Stimulated activated naive CD4-positive, alpha-beta T cell (primary cell): Measurements from ENCODE around the gene MGME1.

Experiments
- DNase-seq, 6 experiments: peaks; one replicate each; lab custom pipeline; 2025; lab: John Stamatoyannopoulos, UW

Gene MGME1, protein sequence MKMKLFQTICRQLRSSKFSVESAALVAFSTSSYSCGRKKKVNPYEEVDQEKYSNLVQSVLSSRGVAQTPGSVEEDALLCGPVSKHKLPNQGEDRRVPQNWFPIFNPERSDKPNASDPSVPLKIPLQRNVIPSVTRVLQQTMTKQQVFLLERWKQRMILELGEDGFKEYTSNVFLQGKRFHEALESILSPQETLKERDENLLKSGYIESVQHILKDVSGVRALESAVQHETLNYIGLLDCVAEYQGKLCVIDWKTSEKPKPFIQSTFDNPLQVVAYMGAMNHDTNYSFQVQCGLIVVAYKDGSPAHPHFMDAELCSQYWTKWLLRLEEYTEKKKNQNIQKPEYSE

DNA sequence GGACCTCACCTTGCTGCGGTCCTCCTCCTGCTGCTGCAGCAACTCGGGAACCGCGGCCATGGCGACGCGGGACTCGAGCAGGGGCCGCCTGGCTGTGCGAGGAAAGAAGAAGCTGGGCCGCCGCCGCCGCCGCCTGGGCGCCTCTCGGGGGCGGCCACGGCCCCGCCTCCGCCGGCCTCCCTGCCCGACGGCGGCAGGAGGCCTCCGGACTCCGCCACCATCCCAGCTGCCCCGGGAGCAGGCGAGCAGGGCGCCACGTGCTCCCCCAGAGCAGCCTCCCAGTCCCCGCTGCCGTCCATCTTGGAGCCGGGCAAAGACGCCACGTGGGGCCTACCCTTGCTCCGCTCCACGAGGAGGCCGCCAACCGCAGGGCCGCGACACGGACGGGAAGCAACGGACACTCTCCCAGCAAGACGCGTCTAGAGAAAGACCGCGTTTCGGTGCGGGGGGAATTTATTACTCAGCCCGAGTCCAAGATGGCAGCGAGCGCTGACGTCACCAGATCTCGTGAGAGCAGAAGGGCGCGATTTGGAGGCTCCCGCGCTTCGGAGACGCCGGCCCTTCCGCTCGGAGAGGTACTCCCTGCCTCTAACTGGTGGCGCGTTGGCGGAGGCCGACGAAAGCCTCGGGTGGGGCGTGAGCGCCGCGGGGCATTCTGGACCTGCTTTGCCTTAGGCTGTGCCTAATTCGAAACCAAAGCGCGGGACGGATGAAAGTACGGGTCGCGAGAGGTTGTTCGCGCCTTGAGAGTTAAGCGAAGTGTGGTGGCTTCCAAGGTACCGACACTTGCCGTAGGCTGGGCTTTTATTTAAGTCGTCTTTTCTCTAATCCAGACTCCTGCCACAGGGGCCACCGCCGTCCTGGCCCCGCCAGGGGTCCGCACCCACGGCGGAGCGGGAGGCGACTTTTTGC lies at the start of gene MGME1, which contains the start of gene SNX5:
MGME1 (plus strand) TSS at position 653 of the 912 bp plus-strand sequence. CDS start 842 bp downstream, outside the sequence.
SNX5 (minus strand) TSS at position 429 of the 912 bp plus-strand sequence; CDS start at position 60, 369 bp downstream.
- DNase-seq, result peak; percentile 97 to 98 (median 98)

DNA sequence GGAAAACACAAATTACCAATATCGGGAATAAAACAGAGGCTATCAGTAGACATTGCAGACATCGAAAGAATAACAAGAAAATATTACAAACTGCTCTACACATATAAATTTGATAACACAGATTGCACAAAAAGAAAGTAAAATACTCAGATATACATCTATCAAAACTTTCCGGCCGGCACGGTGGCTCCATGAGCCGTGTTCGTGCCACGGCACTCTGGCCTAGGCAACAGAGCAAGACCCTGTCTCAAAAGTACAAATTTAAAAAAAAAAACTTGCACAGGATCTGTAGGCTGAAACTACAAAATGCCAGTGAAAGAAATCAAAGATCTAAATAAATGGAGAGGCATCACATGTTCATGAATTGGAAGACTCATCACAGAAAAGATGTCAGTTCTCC lies 49.7 kb upstream of the MGME1 start:
- DNase-seq, result no peak

DNA sequence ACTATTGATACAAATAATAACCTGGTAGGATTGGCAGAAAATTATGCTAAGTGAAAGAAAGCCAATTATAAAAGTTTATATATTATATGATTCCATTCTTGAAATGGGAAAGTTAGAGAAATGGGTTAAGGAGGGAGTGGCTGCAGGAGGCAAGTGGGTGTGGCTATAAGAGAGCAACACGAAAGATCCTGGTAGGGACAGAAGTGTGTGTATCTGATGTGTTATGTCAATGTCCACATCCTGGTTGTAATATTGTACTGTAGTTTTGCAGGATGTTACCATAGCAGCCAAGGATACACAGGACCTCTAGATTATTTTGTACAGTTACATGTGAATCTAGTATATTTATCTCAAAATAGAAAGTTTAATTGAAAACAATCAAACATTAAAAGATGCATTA lies 47.0 kb upstream of the MGME1 start:
- no peak for DNase-seq

DNA sequence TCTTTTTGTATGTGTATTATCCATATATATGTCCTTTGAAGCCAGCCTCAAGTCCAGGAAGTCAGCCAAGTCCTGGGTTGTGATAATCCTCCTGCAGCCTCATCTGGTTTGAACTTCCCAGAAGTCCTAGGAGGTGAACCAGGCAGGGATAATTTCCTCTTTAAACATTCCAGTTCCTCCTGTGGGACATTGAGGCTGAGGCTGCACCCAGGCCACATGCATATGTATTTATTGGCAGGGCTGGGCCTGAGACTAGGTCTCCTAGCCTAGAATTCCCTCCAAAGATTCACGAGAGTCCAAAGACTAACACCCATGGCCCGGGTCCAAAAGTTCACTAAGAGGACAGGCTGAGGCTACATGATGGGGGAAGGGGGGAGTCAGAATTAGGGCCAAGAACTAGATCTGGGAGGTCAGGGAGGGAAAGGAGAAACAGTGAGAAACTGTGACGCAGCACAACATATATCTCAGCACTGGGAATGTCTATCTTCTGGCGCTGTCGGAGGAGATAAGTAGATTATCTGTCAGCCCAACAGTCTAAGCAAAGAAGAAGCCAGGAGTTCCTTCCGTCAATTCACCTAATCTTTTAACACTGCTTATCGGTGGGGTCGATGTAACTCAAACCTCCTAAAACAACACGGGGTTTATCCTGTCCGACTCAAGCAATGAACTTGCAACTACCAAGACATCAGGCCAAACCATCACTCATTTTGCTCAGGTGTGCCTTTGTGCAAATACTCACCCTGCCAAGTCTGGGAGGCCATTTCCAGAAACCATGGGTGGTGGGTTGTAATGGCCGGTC lies 43.5 kb upstream of the MGME1 start:
- no peak for DNase-seq

DNA sequence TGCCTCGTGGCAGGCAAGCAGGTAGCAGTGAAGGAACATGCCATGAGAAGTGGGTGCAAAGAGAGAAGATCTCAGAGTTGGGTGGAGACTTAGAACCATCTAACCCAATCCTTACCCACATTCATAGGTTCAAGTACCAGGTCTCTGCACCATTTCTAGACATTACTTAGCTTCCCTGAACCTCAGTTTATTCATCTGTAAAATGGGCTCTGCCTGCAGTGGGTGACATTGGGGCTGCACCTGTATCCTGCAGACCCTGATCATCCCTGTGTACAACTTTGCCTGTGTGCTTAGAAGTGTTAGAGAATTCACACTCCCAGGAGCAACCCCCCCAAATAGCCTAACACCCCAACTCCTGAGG lies 42.9 kb upstream of the MGME1 start:
- DNase-seq, result no peak

DNA sequence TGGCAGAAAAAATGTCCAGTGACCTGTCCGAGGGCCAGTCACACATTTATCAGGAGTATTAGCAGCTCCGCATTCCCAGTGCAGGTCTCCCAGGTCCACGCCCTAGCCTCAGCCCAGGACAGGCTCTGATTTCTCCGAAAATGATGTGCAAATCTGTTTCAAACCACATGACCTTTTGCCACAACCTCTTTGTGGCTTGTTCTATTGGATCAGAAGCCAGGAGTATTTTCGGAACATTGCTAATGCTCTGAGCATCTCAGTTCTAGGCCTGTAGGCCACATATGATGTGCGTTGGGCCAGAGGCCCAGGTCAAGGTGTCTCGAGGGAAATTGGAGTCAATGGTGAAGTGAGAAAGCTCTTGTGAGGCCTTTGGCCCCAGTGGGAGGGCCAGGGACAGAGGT lies 40.6 kb upstream of the MGME1 start:
- no peak for DNase-seq

DNA sequence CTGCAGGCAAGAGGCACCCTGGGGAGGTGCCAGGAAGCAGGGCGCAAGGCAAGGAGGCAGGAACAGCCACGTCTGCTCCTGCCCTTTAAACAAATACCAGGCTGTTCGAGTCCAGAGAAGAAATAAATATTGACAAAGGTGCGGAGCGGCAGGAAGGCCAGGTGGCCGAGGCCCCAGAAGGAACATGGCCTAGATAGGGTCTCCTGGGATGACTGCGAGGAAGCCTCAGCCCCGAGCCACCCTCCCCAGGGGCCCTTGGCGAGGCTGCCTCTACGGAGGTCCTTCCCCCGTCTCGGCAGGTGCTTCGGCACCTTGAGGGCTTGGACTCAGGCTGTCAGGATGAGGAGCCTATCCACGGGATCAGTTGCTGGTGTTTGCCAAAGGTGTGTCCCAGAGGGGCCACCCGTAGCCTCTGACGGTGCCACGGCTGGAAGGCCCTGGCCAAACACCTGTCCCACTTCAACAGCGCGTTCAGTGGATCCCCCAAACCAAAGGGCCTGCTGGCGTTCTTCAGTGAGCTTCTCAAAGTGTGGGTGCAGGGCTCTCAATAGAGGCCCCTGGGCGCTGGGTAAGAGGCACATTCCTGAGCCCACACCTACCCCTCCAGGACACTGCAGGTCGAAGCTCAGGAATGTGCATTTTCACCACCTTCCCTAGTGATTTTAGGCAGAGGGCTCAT lies 40.0 kb upstream of the MGME1 start:
- DNase-seq, result no peak

DNA sequence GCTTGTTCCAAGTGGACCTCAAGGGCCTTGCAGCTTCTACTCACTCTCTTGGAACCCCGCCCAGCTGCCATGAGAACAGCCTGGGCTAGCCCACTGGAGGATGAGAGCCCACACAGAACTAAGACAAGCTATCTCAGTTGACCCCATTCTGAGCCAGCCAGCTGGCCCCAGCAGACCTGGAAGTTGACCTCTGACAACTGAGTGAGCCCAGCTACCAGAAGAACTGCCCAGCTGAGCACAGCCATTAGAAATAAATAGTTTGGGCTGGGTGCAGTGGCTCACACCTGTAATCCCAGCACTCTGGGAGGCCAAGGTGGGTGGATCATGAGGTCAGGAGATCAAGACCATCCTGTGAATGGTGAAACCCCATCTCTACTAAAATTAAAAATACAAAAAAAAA lies 37.3 kb upstream of the MGME1 start:
- DNase-seq, result no peak

DNA sequence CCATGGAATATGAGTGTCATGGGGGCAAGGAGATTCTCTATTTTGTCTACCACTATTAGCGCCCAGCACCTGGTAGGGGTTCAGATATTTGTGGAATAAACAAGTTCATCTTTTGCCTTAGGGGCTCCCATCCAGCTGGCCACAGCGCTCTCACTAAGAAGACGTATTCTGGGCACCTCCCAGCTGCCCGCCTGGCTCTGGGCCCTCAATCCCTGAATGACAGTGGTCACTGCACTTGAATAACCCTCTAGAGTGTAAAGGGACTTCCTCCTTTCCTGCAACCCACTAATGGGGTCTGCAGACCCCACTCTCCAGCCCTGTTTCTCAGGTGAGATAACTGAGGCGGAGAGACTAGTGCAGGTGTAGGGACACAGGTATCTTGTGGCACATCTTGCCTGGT lies 36.4 kb upstream of the MGME1 start:
- DNase-seq, result no peak

DNA sequence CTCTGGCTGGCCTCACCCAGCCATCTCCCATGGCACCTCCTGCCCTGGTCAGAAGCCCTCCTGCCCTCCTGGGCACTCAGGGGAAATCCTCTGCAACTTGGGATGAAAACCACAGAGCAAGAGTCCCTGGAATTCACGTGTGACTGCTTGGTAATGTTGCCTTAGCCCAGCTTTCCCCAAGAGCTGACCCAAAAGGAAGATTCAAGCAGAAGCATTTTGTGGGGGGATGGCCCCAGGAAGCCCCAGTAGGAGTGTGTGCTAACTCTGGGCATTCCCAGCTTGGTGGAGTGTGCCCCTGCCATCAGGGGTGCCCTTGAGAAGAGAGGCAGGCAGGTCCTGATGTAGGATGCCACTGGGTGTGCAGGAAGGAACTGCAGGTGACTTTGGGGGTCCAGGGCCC lies 35.7 kb upstream of the MGME1 start:
- DNase-seq, result no peak

DNA sequence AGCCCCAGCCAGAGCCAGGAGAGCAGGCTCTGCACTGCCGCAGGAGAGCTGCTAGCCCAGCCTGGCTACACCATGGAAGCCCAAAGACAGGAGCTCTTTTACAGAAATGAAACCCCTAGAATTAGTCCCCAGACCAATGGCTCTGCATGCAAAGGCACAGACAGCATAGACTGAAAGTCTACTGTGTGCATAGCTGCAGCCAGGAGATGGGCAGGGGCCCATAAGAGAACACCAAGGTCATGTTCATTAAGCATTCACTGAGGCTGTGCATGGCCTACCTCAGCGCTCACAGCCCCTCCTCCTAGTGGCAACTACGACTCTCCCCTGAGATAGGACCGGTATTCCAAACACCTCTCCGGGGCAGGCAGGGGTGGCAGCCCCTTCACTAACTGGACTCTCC lies 35.1 kb upstream of the MGME1 start:
- no peak for DNase-seq

DNA sequence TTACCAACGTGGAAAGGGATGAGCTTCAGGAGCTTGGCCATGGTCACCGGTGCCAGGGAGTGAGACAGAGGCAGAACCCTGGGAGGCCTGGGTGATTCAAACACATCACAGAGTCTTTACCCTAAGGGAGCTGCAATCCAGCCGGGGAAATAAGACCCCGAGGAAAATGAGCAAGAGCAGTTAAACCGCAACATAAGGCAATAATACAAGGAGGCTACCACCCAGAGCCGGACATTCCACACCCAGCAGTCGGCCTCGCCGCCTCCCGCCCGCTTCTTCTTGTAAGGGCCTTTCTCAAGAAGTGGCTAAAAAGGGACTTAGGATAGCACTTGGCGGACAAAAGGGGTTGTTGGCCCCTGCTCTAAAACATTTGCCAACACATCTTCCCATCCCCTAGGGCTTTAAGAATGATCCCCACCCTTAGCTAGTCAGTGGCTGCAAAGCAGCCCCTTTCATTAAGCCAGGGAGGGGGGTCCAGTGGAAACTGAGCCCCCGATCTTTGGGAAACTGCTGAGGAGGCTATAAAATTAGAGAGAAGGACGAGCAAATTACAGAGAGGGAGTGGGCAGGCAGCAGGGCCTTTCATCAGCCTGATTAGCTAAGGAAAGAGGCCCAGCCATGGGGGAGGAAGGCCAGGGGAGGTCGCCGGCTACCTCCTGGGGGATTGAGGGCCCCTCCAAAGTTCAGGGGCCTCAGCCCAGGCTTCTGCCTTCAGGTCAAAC lies 34.5 kb upstream of the MGME1 start:
- DNase-seq, result no peak

DNA sequence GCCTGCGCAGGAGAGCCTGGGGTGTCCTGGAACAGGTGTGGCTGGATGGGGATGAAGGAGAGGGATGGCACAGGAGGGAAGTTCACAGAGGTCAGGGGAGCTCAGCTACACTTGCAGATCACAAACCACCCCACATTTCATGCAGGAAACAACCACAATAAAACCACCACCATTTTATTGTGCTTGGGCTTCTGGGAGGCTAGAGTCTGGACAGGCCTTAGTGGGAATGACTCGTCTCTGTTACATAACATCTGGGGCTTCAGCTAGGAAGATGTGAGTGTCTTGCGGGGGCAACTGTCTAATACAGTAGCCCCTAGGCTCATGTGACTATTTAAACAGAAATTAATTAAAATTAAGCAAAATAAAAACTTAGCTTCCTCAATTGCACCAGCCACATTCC lies 33.6 kb upstream of the MGME1 start:
- no peak for DNase-seq

DNA sequence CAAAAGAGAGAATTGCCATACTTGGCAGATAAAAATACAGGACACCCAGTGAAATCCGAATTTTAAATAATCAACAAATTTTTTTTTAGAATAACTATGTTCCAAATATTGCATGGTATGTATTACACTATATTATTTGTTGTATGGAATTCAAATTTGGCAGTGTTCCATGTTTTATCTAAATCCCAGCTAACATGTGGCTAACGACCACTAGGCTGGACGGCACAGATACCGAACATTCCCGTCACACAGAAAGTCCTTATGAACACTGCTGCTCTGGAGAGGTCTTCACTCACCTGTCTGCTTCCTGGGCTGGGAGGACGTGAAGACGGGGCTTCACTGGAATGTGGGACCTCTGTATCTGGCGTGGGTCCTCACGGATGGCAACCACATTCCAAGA lies 33.1 kb upstream of the MGME1 start:
- DNase-seq, result no peak

DNA sequence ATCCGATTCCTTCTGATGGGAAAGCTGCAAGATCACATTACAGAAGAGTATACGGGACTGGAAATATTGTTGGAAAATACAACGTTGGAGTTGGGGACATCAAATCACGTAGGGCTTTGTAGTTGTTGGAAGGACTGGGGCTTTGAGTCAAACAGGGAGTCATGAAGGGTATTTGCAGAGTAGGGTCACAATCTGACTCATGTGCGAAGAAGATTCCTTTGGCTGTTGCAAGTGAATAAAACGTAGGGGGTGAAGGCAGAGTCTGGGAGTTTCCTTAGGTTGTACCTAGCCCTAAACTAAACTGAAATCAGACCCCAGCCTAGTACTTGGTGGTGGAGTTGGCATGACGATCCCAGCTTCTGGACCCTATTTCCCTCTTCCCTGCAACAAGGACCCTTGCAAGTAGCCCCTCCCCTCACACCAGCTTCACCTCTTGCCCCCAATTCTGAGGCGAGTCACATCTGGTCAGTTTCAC lies 32.5 kb upstream of the MGME1 start:
- DNase-seq, result no peak

DNA sequence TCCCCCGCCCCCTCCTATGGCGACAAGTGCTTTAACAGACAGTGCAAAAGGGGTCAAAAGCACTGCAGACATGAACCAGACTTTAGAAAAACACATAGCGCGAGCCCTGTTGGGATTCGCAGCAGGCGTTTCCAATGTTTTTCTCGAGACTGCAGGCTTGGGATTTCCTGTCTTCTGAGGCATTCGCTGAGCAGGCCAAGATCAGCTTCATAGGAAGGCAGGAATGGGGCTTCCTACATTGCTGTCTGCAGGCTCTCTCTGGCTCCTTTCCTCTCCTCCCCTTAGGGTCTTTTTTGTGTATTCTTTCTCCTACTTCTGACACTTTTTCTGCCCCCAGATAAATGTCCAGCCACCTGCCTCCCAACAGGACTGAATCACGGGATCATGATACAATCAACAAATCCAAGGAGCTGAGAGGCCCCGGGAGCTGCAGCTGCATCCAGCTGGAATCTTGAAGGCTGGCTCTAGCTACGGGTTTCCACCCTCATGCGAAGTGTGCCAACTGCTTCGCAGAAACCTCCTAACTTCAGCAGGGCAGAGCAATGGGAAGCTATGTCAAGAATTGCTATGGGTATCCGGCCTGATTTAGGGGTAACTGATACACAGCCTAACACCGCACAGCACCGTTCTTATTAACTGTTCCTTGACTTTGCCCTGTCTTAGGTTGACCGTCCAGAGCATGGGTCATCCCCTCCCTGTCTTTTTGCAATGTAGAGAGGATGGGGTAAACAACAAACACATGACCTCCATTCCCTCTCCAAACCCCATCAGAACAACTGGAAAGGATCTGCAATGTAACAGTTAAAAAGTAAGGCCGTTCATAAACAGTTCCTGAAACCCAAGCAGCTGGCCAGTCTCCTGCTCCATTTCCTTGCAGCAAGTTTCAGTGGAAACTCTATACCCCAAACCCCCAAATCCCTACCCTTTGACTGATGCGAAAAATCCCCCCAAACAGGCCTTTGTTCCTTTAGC lies 31.8 kb upstream of the MGME1 start:
- DNase-seq, result no peak

DNA sequence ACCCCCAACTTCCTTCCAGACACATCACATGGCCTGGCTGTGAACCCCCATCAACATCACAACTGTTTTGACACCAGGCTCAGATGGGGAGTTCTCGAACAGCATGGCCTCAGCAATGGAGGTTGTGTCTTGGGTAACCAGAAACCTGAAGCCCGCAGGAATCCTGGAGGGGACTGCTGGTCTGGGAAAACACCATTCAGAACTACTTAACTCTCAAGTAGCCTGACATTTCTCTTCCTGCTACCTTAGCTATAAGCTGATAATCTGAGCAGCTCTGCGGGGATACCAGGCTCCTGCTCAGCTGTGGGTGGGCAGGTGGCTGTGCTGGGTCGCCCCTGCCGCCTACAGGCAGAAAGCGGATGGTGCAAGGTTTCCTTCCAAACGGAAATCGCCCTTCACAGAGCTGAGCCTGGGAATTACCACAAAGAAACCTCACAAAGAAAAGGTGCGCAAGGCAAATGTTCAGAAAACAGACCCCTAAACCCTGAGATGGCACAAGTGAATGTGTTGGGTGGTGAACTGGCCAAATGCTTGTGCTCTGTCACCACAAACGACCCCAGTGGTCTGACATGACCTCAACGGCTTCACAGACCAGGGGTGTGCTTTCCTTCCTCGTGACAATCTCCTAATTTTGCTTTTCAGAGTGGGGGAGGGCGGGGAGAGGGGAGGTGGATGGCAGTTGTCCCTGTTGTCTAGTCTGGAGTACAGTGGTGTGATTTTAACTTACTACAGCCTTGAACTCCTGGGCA lies 29.8 kb upstream of the MGME1 start:
- DNase-seq, result peak in 5 of 6 experiments; percentile 5 to 39 (median 32)

DNA sequence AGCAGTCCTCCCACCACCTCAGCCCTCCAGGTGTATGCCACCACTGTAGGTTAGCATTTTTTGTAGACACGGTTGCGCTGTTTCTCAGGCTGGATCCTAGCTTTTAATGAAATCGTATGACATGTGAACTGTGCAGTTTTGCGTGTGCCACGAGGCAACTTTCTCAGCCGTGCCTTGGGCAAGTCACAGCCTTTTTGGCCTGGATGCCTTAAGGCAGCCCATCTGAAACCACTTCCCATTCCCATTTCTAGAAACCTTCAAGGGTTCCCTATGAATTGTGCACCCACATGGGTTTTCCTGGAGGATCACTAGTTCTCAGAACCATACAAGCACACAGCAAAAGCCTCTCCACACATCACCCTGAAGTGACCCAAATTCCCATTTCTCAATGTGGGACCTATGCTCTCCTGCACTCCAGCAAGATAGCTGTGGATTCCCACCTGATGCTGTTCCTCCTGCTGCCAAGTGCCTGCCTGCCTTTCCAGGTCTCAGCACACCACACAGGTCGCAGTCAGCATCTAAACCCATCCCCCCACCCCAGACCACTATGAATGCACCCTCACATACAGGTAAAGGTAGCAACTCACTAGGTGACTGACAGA lies 29.1 kb upstream of the MGME1 start:
- no peak for DNase-seq
